T1000 (cell line): ENCODE measurements around the gene CSNK2A2.

ENCODE experiments used
- DNase-seq: peaks from one replicate; lab custom pipeline; 2025; ENCODE audit warnings: mixed read lengths; lab: John Stamatoyannopoulos, UW

The CSNK2A2 gene

DNA sequence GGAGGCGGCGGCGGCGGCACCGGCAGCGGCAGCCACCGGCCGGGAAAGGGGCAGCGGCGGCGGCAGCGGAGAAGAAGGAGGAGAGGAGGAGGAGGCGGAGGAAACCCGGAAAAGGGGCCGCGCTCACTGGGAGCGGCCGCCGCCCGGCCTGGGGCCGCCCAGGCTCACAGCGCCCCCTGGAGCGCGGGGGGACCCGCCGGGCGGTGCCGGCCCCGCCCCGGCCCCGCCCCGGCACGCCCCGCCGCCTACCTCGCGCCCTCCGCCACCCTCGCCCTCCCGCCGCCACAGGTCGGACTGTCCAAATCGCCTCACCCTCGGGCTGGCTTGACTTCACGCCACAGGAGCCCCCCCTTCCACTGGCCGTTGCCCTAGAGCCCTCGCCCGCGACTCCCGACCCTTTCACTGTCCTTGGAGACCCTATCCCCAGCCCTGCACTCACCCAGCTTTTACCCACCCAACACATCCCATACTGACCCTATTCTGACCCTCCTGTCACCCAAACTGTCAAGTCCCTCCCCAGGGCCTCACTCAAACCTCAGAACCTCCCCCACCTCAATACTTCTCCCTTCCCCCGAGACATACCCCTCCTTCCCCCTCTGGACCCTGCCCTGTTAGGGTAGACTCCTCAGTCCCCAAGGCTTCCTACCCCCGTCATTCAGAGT lies at the start of gene CSNK2A2:
Gene CSNK2A2 (minus strand): TSS at position 85 of the 662 bp plus-strand sequence. CDS start 370 bp downstream, outside the sequence.
- peak; percentile 18 for DNase-seq

DNA sequence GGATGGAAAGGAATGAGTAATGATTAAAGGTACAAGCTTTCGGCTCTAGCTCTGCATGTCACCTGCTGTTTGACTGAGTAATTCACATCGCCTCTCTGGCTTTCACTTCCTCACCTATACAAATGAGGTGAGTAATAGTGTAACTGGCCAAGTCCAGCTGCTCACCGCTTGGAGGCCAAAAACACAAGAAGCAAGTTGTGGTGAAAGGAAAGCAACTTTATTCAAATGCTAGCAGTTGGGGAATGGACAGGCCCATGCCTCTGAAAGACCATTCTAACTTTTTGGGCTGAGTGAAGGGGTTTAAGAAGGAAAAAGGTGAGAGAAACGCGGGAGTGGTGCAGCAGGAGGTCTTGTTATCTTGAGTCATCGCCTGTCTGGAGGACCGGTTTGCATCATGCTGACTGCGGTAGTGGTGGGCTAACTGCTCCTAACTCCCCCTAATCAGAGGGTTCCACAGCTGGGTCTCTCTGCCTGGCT lies 45.7 kb upstream of the CSNK2A2 start:
- DNase-seq = no peak

DNA sequence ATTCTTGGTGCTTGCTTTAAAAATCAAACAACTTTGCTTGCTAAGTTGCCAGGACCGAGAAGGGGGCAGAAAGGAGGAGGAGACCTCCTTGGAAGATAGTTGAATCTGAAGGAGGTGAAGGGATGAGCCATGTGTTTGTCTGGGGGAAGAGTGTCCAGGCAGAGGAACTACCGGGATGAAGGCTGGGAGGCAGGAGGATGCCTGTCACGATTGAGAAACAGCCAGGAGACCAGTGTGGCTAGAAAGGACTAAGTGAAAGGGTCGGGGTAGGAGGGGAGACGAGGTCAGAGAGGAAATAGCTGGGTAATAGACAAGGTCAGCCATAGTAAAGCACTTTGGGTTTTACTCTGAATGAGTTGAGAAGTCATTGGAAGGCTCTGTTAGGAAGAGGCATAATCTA lies 38.9 kb upstream of the CSNK2A2 start:
- DNase-seq = no peak

DNA sequence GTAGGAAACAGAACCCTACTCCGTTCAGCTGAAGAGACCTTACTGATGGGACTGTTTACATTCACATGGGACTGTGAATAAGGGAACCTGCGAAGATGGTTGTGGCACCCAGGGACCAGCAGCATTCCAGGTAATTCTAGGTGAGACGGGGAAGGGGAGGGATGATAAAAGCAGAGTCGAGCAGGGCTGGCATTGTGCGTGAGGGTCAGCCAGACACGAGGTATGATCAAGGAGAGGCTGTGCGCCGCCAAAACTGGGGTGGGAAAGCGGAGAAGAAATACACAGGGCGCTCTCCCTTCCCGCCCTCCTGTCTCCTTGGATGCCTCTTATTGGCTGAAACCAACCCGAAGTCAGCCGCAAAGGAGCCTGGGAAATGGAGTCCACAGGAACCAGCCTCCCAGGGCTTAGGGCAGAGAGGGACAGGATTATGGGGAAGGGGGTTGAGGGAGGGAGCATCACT lies 38.4 kb upstream of the CSNK2A2 start:
- no peak for DNase-seq

DNA sequence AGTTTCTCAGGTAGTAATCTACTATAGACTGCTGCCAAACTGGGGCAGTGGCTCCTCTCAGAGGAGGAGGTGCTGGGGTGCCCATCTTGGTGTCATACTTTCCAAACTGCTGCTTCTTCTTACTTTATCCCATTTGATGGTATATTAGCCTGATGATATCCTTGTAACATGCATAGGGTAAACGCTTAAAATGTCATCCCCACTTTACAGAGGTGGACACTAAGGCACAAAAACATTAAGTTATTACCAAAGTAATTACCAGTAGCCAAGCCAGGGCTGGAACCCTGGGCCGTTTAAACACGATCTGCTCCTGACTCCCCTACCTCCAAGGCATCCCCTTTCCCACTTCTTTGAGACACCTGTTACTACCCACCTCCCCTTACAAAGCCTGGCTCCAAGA lies 37.8 kb upstream of the CSNK2A2 start:
- no peak for DNase-seq

DNA sequence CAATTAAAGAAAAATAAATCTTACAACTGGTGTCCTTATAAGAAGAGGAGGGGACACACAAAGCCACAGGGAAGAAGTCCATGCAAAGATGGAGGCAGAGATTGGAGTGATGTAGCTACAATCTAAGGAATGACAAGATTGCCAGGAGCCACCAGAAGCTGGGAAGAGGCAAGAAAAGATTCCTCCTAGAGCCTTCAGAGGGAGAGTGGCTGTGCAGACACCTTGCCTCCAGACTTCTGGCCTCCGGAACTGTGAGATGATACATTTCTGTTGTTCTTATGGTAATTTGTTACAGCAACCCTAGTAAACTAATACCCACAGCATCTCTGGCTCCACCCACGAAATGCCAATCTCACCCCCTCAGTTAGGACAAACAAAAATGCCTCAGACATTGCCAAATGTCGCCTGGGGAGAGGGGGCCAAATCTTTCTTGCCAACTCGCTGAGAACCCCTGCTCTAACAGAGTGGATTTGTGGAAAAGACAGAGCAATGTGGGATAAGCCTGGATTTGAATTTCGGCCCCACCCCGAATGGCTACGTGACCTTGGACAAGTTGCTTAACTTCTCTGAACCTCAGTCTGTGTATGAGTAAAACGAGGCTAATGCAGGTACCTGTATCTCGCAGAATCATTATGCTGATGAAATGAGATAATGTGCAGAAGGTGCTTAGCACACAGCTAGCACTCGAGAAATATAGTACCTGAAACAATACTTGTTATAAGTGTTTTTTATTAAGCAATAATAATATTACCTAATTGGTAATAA lies 37.1 kb upstream of the CSNK2A2 start:
- DNase-seq = no peak

DNA sequence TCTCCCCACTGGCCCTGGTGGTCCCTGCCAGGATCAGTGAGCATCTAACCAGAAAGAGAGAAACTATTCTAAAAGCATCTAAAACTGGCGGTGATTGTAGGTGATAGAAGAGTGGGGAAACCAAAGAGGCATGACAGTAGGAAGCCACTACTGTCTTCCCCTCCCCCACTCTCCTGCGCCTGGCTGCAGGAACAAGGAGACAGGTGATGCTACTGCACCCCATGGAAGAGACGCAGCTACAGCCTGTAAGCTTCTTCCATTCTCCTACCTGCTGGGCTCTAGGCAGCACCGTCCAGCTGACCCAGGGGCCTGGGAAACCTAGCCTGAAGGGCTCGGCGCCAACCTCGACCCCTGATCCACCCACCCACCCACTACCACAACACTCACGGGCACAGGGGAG lies 32.4 kb upstream of the CSNK2A2 start:
- DNase-seq = no peak

DNA sequence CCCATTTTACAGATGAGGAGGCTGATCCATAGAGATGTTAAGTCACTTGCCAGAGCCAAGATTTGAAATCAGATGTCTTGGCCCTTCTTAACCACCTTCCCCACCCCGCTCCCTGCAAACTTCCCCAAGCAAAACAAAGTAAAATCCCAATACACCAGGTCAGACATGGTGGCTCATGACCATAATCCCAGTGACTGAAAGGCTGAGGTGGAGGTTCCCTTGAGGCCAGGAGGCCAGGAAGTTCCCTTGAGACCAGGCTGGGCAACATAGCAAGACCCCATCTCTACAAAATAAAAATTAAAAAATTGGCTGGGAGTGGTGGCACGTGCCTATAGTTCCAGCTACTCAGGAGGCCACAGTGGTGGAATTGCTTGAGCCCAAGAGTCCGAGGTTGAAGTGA lies 28.9 kb upstream of the CSNK2A2 start:
- DNase-seq = no peak

DNA sequence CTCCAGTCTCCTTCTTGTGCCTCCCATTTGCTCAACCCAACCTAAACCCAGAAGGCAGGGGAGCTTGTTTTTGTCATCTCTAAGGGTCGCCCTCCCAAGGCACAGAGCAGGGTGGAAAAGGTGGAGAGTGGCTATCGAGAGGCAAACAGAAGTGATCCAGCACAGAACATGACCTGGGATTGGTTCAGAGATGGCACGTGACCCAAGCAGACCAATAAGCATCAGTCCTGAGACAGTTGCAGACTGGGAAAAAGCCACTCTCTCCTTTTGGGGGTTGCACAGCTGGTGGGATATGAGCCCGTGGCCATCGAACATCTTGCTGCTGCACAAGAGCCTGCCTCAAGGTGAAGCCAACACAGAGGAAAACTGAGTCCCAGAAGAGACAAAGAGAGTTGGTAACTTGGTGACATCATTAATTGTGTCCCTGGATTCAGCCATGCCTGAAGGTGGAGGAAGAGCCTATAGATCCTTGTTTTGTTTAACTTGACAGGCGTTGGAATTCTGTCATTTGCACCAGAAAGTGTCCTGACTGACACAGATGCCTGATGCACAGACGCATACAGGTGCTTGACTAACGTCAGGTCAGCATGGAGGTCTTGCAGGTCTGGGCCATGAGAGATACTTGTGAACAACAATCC lies 28.2 kb upstream of the CSNK2A2 start:
- DNase-seq = no peak

DNA sequence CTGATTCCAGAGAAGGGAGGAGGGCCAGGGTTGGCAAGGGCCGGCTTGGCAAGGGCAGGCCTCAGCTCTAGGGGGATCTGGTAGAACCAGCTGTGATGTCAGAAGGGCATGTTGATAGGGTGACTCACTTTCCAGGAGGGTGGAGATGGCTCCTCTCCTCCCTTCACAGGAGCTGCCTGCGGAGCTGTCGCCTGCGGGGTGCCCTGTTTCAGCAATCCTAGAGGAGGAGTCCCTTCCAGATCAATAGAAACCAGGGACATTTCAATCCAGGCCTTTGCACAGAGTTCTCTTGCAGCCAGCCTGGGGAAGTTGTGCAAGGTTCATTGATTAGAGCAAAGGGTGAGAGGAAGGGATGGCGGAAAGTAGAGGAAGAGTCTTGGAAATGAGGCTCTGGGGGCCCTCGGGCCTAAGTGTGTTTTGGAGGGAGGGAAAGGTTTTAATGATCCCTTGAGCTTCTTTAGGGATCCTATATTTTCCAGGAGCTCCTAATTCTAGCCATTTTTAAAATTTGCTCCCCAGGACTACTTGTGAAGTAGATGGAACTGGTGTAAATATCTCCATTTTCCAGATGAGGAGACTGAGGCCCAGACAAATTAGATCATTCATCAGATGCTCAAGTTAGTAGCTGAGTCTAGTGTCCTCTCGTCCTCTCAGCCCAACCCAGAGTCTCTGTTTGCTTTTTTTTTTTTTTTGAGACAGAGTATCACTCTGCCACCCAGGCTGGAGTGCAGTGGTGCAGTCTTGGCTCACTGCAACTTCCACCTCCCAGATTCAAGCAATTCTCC lies 24.8 kb upstream of the CSNK2A2 start:
- DNase-seq = no peak

DNA sequence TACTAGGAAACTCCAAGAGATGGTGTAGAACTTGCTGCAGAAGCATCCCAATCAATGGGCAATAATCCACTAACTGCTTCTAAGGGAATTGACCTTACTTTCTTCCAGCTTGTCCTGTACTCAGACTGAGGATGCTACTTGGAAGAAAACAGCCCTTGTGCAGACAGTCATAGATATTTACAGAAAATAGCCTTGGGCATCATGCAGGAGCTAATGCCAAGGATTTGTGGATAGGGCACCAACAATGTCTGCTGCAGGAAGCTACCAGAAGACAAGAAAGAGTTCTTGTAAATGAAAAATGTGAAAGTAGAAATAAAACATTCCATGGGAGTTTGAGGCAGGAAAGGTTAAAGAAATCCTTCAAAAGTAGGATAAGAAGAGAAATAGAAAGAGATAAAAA lies 21.5 kb upstream of the CSNK2A2 start:
- DNase-seq = no peak

DNA sequence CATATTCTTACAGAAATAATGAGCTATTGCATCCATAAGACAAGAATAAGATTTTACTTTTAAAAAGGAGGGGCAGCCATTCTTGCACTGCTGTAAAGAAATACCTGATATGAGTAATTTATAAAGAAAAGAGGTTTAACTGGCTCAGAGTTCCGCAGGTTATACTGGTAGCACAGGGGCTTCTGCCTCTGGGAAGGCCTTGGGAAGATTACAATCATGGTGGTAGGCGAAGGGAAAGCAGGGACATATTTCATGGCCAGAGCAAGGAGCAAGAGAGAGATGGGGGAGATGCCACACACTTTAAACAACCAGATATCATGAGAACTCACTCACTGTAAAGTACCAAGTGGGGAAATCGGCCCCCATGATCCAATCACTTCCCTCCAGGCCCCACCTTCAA lies 20.9 kb upstream of the CSNK2A2 start:
- no peak for DNase-seq

DNA sequence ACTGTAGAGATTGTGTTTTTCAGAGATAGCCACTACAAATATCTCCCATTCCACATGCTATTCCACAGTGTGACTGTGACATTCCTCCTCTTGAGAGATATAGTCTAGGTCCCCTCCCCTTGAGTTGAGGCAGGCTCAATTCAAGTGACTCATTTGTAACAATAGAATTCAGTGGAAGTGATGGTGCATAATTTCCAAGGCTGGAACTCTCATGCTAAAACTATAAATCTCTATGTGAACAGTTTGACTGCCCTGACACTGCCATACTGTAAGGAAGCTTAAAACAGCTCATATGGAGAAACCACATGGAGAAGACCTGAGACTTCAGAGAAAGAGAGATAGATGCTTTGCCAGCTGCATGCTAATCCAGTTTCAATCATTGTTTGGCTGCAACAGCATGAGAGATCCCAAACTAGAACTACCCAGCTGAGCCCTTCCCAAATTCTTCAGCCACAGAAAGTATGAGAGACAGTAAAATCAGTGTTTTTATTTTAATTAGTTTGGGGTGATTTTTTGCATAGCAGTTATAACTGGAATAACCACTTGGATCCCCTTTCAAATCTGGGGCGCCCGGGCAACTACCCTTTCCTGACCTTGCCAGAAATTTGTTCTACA lies 19.5 kb upstream of the CSNK2A2 start:
- DNase-seq = no peak

DNA sequence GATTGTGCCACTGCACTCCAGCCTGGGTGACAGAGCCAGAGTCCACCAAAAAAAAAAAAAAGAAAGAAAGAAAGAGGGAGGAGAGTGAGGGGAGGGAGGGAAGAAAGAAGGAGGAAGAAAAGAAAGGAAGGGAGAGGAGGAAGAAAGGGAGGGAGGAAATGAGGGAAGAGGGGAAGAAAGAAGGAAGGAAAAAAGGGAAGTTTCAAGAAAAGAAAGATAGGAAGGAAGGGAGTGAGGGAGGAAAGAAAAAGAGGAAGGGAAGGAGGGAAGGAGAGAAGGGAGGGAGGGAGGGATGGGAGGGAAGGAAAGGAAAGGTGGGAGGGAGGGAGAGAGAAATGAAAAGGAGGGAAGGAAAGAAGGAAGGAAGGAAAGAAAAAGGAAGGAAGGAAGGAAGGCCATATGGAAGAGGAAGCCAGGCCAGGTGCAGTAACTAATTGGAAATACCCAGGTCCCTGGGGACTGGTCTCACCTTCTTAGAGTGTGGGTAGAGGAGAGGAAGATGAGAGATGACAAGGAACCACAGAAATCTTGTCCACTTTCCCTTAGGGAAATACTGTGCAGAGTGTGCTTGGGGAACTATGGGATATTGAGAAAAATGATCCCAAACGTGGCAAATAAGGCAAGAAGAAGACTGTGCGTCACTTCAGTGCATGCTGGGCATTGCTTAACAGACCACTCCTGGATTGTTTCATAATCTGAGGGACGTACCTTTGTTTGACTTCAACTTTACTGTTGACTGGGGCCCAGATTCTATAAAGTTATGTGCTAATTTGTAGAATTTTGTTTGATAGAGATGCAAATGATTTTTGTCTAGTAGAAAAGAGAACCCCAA lies 15.1 kb upstream of the CSNK2A2 start:
- DNase-seq = no peak

DNA sequence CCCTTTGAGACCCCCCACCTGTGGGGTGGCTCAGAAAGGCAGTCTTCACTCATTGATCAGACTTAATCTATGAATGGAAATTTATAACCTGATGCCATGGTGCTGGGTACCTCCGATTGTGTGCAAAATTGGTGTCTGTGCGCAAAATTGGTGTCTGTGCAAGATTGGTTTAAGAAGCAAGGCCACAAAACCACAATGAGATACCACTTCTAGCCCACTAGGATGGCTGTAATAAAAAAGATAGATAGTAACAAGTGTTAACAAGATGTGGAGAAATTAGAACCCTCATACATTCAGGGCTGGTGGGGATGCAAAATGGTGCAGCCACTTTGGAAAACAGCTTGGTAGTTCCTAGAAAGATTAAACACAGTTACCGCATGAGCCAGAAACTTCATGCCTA lies 13.9 kb upstream of the CSNK2A2 start:
- DNase-seq = no peak

DNA sequence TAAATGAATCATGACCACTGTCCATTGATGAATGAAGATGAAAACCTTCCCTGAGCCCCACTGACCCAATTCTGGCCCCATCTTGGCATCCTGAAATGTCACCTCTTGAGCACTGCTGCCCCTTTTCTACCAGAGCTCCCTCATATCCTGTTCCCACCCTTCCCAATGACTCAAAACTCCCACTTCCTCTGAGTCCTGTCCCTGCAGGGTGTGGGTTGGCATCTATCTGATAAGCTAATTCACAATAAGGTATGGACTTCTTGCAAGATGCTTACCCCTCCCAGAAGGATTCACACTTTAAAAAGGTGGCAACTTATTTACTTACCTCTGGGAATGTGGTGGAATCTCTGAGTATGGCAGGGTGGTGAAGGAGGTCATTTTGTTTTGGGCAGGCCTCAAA lies 13.3 kb upstream of the CSNK2A2 start:
- DNase-seq = no peak

DNA sequence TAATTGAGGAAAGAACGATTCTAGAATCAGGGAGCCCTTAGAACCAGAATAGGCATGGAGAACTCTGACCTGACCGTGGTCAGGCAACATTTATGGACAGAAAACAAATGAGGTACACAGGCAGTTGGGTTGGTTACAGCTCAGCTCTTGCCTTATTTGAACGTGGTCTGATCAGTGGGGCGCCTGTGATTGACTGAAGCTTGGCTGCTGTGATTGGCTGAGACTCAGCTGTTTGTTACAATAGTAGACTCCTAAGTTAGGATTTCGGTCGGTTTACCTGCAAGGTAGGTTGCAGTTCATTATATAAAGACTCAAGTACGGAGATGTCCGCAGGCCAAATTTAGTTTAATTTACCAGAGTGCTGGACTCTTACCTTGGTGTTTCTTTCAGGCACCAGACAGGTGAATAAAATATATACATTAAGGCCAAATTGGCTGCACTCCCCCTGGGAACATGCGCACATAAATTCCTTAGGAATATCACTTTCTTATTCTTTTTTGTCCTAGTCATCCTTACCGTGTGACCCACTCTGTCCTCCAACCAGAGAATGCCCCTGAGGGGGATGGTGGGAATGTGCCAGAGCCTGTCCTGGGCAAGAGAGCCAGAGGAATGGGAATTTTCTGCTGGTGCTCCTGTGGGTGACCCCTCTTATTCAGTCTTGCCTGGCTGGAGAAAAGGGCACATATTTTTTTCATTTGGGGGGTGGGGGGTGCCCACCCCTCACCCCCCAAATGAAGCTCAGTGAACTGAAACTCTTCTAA lies 7.5 kb upstream of the CSNK2A2 start:
- no peak for DNase-seq

DNA sequence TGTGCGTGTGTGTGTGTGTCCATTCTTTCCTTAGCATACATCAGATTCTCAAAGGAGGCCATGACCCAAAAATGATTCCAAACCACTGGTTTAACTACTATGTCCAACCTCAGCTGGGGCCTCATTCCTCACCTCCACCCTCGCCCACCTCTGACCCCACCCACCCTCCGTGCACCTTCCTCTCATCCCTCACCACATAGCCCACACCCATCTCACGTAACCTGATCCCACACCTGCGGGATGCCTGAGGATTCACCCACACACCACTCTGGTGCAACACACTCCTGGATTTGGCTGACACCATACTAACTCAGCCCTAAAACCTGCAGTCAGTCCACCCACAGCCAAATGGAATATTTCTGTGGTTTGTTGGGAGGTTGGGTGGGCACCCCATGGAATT lies 3.3 kb upstream of the CSNK2A2 start:
- no peak for DNase-seq

DNA sequence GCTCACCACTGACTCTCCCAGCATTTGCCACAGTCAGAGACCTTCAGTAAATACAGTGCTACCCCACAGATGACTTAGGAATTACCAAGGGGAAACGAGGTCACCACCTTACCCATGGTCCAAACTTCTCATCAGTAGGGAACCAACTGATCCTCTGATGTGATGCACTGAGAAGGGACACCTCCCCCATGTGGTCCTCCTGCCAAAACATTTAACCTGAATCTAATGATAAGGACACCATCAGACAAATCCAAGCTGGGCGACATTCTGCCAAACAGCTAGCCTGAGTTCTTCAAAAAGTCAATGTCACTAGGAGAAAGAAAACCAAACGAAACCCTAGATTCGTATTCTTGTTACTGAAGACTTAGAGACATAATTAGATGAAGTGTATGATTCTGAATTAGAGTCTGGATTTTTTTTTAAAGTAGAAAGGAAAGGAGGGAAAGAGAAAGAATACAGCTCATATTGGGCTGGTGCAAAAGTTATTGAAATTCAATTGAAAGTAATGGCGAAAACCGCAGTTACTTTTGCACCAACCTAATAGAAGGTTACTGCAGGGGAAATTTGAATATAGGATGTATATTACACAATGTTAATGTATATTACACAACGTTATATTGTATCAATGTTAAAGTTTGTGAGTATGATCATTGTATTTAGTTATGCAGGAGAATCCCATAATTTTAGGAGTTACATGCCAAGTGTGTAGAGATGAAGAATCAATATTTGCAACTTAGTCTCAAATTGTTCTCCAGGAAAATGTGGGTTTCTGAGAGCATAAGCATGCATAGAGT lies 2.3 kb upstream of the CSNK2A2 start:
- DNase-seq = no peak
